Neural crest cell (in vitro differentiated cells): ENCODE data around the gene PDILT. TPM values are rescaled to one million over a fixed set of nuclear protein-coding genes. Genes with fewer than 3 reads are reported as not detected.

Experiments used
- DNase-seq: peaks from one replicate; pipeline ENCODE4 v3.0.0; 2021; ENCODE audit warnings: low read depth, mixed read lengths, low spot score
- H3K27ac Mint-ChIP-seq: one replicate; pipeline ENCODE4 v1.8.0; 2021; ENCODE audit warnings: mild to moderate bottlenecking, mixed read lengths; ENCODE audit not compliant: unreplicated experiment
- H3K27me3 Mint-ChIP-seq: 2 replicates; pipeline ENCODE4 v1.8.0; 2021; ENCODE audit warnings: low read depth, mild to moderate bottlenecking, mixed read lengths
- H3K36me3 Mint-ChIP-seq: 2 replicates; pipeline ENCODE4 v1.8.0; 2021; ENCODE audit warnings: low read depth, mild to moderate bottlenecking, mixed read lengths
- H3K4me1 Mint-ChIP-seq: 2 replicates; pipeline ENCODE4 v1.8.0; 2021; ENCODE audit warnings: mixed read lengths
- H3K4me3 Mint-ChIP-seq: one replicate; pipeline ENCODE4 v1.8.0; 2021; ENCODE audit warnings: mild to moderate bottlenecking, mixed read lengths
- H3K9me3 Mint-ChIP-seq: 2 replicates; pipeline ENCODE4 v1.8.0; 2021; ENCODE audit warnings: mixed read lengths
- total RNA-seq: library from RNA; stranded (reverse); gene quantifications from 2 replicates; pipeline ENCODE4 v1.2.1, GENCODE V29; 2021
- TF ChIP-seq, protein P1 (sequence below): fragments of 200-600 bp; sonication (generic); conservative IDR thresholded peaks from 2 replicates; pipeline ENCODE4 v1.5.0; 2021; ENCODE audit warnings: antibody characterized with exemption, mild to moderate bottlenecking

Gene PDILT
- total RNA-seq, 1 donor from 2014 or later, result not detected

DNA sequence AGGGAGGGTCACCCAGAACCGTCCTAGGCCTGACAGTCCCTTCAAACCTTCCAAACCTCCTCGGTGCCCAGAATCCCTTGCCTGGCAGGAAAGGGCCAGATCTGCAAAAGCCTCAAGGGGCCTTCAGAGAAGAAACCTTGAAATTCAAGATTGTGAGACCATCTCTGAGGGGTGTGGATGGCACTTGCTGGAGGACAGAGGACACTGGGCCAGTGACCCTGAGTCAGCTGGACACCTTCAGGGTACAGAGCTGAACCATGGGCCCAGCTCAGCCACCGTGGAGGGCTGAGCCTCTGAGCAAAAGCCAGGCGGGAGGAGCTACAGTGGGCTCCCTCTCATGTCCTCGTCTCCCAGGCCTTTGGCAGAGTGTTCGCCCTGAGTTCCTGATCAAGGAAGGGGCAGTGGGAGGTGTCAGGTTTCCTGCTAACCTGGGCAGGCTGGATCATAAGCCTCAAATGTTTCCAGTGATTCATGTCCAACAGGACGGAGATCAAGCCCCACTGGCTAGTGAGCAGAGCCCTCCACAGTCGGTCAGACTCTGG lies 3.0 kb downstream of the PDILT start:
- TF ChIP-seq, protein P1, sequence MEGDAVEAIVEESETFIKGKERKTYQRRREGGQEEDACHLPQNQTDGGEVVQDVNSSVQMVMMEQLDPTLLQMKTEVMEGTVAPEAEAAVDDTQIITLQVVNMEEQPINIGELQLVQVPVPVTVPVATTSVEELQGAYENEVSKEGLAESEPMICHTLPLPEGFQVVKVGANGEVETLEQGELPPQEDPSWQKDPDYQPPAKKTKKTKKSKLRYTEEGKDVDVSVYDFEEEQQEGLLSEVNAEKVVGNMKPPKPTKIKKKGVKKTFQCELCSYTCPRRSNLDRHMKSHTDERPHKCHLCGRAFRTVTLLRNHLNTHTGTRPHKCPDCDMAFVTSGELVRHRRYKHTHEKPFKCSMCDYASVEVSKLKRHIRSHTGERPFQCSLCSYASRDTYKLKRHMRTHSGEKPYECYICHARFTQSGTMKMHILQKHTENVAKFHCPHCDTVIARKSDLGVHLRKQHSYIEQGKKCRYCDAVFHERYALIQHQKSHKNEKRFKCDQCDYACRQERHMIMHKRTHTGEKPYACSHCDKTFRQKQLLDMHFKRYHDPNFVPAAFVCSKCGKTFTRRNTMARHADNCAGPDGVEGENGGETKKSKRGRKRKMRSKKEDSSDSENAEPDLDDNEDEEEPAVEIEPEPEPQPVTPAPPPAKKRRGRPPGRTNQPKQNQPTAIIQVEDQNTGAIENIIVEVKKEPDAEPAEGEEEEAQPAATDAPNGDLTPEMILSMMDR, result no peak
- Mint-ChIP-seq H3K27ac (no peak overlapping the region), H3K36me3 (no peaks in the 10 kb centered on the region), H3K4me1 (peaks cover 13% of the 10 kb centered on the region), H3K27me3 (no peaks in the 10 kb centered on the region), H3K9me3 (no peaks in the 10 kb centered on the region), H3K4me3 (no peak overlapping the region)
- no peak for DNase-seq

DNA sequence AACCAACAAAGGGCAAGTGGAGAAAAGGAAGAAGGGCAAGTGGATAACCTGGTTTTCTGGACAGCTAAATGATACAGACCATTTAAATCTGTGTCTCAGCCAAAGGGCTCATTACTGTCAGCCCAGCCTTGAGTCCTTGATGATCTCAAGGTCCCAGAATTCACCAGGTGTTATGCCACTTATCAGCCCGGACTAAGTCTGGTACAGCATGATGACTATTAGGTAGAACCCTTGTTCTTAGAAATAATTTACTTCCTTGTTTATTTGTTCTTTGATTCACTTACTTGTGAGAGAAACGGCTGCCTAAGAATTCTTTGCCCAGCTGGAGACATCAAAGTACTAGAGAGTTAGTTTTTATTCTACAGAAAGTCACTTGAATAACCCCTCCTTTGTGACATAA lies 3.5 kb downstream of the PDILT start:
- no peak overlapping the region for H3K27ac Mint-ChIP-seq
- H3K36me3 Mint-ChIP-seq, result no peaks in the 10 kb centered on the region
- TF ChIP-seq, protein P1, result no peak

DNA sequence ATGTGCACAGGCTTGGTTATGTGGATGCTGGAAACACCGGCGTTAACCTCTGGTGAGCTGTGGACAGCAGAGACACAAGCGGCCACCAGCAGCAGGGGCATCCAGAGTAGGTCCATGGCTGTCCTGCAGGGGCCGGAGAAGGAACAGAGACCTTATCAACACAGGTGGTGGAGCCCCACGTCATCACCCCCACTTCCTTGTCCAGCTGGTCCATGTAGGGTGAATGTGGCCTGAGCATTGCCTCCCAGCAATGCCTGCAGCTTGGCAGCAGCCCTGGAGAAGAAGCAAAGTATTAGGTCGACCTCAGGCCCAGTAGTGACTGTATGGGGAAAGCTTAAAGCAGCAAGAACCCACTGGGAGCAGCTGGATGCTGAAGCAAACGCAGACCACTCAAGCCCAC lies 5.4 kb downstream of the PDILT start:
- Mint-ChIP-seq H3K27me3 (no peaks in the 10 kb centered on the region), H3K27ac (no peak overlapping the region), H3K4me1 (peaks cover 20% of the 10 kb centered on the region), H3K36me3 (no peaks in the 10 kb centered on the region), H3K9me3 (no peaks in the 10 kb centered on the region), H3K4me3 (no peak overlapping the region)
- TF ChIP-seq, protein P1, result no peak
- no peak for DNase-seq

More for the DNA sequence above, 3.5 kb downstream of the PDILT start:
- no peak overlapping the region for H3K4me3 Mint-ChIP-seq
- peaks cover 13% of the 10 kb centered on the region for H3K4me1 Mint-ChIP-seq
- H3K9me3 Mint-ChIP-seq, result no peaks in the 10 kb centered on the region
- H3K27me3 Mint-ChIP-seq, result no peaks in the 10 kb centered on the region
- no peak for DNase-seq

DNA sequence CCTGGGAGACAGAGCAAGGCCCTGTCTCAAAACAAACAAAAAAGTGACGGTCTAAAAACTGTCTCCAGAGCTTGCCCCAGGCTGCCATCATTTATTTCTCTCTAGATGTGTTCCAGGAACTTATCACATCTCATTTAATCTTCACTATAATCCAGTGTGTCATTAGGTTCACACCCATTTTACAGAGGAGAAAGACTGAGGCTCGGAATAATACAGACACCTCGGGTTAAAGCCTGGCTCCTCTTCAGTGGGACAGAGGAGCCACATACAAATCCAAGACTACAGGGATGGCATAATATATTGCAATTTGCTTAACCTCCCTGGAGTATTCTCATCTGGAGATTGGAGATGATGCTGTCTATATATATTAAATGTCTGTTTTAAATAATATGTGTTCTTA lies 5.9 kb downstream of the PDILT start:
- Mint-ChIP-seq H3K27ac (no peak overlapping the region), H3K4me1 (peaks cover 25% of the 10 kb centered on the region), H3K9me3 (no peaks in the 10 kb centered on the region), H3K27me3 (no peaks in the 10 kb centered on the region), H3K36me3 (no peaks in the 10 kb centered on the region), H3K4me3 (no peak overlapping the region)
- no peak for DNase-seq
- TF ChIP-seq, protein P1, result no peak

DNA sequence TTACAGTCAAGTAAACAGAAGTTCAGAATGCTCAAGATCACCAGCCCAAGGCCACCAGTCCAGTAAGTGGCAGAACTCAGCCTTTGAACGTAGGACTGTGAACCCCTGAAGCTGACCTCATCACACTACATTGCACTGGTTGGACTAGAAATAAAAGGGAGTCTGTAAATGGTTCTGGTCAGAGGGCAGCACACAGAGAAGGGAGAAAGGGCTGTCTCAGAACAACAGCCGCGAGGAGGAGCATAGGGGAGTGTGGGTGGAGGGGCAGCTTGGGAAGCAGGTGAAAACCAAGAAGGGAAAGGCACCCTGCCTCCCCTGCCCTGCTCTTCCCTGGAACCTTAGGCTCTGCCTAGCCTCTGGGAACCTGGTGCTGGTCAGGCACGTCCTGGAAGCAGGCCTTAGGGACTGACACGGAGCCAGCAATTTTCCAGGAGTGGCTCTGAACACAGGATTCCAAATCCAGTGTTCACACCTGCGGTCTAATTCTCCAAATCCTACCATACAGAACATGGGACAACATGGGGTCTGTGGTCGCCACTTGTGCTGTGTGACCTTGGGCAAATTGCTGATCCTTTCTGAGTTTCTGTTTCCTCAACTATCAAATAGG lies 7.0 kb downstream of the PDILT start:
- no peak for DNase-seq

More for the DNA sequence above, 7.0 kb downstream of the PDILT start:
- peaks cover 26% of the 10 kb centered on the region for H3K4me1 Mint-ChIP-seq
- H3K4me3 Mint-ChIP-seq, result no peak overlapping the region
- H3K27me3 Mint-ChIP-seq, result no peaks in the 10 kb centered on the region
- no peaks in the 10 kb centered on the region for H3K36me3 Mint-ChIP-seq
- H3K9me3 Mint-ChIP-seq, result no peaks in the 10 kb centered on the region
- H3K27ac Mint-ChIP-seq, result peak overlapping the region; percentile 52
- TF ChIP-seq, protein P1, result no peak
